ENCODE data around the gene IGSF8.

Gene IGSF8

DNA sequence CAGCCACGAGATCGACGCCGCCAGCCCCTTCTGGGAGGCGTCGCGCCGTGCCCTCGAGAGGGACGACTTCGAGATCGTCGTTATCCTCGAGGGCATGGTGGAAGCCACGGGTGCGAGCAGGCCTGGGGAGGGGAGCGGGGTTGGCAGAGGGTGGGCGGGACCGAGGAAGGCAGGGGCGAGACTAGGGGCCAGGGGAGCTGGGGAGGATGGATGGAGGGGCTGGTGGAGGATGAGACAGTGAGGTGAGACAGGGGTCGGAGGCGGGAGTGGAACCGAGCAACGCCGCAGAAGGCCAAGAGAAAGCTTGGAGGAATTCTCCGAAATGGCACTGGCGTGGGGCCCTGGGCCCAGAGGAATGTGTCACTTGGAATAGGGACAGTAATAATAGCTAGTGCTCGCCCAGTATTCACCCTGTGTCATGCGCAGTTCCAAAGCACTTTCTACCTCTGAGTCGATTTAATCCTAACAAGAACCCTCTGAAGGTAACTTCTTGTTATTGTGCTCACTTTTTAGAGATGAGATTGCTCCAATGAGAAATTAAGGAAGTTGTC, 13.6 kb downstream of the IGSF8 start:
- DNase-seq = no peak

DNA sequence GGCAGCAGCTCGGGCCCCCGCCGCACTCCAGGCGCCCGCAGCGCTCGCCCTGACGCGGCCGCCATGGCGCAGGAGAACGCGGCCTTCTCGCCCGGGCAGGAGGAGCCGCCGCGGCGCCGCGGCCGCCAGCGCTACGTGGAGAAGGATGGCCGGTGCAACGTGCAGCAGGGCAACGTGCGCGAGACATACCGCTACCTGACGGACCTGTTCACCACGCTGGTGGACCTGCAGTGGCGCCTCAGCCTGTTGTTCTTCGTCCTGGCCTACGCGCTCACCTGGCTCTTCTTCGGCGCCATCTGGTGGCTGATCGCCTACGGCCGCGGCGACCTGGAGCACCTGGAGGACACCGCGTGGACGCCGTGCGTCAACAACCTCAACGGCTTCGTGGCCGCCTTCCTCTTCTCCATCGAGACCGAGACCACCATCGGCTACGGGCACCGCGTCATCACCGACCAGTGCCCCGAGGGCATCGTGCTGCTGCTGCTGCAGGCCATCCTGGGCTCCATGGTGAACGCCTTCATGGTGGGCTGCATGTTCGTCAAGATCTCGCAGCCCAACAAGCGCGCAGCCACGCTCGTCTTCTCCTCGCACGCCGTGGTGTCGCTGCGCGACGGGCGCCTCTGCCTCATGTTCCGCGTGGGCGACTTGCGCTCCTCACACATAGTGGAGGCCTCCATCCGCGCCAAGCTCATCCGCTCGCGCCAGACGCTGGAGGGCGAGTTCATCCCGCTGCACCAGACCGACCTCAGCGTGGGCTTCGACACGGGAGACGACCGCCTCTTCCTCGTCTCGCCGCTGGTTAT, 14.2 kb downstream of the IGSF8 start:
- peak; percentile 44 to 56 (median 52) for DNase-seq

DNA sequence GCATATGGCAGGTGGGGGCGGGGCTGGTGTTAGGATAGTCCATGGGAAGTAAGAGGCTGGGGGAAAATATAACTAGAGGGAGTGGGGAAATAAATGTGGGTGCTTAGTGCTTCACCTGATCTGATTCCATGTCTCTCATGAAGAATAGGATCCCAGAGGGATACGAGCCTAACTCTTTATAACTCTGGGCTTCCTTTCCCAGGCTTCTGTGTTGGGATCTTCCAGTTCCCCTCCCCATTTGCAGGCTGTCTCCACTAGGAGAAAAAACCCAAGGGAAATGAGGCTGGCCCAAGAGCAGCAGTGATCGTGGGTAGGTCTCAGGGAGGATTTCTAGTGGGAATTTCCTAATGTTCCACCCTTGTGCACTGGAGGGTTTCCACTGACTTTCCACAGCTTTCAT, 15.5 kb downstream of the IGSF8 start:
- no peak for DNase-seq

DNA sequence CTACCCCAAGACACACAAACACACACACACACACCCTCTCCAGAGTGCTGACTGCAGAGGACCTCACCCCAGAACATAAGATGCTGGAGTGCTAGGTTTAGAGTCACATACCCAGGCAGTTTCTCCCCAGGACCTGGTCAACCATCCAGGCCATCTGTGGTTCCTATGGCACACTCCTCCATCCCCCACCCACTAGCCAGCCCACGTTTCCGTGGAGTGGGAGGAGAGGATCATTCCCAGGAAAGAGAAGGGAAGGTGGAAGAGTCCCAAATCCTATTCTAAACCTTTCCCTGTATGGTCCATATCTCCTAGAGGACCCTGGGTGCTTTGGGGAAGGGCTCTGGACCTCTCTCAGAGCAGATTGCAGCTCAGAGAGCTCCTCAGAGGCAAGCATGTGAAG, 15.9 kb downstream of the IGSF8 start:
- no peak for DNase-seq

DNA sequence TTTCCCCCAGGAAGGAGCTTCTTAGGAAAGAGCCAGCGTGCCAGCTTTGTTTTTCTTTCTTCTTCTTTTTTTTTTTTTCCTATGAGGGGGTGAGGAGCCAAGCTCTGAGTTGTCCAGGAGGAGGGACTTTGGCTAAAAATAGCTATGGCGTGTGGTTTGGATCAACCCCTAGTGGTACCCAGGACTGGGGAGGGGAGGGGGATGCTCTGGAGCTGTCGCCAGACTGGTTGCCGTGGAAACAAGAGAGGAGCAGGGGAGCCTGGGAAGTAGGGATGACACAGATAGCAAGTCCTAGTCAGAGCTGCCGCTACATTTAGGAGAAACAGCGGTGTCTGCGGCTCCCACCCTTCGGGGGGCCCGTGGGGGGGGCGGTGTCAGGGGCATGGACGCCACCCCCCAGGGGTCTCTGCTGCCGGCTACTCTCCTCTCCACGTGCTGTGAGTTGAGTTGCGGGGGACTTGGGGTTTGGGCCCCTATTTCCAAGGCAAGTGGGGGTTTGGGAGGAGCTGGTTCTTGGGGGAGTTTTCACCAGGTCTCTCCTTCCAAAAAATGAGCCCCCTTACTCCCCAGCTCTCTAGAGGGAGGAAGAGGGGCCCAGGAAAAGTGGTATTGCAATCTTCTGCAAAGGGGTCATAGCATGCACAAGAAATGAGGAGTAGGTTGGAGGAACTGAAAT, 17.0 kb downstream of the IGSF8 start, which contains the start of gene KCNJ9:
Gene KCNJ9, plus strand, starts transcription at position 278 of the 676 bp plus-strand sequence. CDS start 2,493 bp downstream, outside the sequence.
- DNase-seq = no peak

DNA sequence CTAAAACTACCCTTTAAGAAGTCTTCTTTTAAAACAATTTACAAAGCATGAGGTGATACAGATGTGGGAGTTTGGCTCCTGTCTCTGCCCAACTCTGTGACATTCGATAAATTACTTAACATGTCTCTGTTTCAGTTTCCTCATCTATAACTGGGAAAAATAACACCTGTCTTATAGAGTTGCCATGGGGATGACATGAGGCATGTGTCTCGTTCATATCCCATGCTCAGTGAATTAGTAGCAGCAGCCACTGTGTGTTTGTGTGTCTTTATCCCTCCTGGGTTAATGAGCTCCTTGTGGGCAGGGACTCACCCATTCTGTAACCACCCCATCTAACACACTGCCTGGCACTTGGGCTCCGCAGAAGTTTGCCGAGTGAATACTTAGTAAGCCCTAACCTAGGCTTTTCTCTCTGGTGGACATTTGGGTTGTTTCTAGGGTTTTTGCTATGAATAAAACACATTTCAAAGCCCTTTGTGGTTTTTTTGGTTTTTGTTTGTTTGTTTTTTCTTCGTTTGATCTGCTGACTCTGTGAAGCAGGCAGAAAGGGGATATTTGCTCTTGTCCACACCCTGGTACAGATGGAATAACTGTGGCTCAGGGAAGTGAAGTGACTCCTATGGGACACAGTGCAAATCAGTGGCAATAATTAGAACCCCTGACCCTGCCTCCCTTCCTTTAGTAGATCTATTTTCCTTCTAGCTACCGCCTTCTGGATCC, 17.9 kb downstream of the IGSF8 start:
- no peak for DNase-seq

DNA sequence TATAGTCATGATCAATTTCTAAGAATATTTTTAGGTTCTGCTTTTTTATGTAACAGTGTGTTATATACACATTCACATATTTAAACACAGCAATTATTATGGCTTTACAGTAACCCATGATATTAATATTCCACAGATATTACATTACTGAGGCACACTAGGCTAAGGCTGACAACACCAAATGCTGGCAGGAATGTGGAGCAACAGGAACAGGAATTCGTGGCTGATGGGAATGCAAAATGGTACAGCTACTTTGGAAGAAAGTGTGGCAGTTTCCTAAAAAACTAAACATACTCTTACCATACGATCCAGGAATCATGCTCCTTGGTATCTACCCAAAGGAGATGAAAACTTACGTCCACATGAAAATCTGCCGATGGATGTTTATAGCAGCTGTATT, 19.0 kb downstream of the IGSF8 start:
- DNase-seq = no peak

DNA sequence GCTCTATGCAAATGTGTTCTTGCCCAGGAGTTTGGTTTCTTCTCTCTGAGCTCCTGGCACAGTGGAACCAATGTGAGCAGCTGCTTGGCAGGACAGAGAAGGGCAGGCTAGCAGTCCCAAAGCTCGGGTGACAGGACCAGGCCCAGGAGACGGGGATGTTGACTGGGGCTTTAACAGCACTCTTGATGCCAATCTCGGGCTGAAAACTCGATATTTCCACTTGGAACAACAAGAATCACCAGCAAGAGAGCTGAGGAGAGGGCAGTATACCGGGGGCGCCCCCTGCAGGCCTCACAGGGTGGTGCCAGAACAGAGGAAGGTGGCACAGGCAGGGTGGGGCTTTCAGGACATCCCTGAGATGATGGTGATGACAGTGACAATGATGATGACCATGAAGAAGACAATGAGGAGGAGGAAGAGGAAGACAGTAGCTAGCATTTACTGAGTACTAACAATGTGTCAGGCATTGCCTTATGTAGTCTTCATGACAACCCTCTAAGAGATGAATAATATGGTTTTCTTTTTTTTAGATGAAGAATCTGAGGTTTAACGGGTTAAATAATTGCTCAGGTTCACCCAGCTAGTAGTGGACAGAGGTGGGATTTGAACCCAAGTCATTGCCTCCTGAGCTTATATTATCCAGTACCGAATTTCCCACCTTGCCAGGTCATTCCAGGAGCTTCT, 19.8 kb downstream of the IGSF8 start:
- peak in 2 of 4 experiments; percentile 23 to 33 for DNase-seq

DNA sequence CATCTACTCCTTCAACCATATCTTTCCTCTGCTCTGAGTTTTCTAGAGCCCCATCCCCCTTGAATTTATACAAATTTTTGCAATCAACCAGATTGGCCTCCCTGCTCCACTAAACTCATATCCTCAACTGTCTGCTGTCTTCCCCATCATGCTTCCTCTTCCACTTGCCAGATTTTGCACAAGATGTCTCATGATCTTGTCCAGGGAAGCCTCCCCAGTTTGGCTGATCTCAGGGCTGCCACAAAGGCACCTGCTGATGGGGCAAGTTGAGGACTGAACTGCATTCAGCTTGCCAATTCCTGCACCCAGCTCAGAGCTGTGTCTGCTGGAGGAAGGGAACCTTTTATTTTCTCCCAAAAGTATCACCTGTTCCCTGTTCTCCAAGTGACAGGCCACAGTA, 20.9 kb downstream of the IGSF8 start:
- no peak for DNase-seq

DNA sequence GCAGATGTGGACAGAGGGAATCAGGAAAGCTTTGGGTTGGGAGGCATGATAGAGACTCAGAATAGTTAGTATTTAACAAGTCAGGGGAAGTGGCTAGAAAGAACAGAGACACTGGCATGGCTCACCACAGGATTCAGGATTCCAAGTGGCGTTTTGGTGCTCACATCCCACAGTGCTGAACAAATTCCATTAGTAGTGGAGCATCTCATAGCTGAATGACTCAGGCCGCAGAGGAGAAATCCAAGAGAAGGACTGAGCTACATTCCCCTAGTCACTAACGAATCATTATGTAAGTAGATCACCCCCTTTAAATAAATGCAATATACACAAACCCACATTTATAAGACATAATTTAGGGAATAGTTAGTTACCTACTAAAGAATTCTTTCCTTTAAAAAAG, 22.1 kb downstream of the IGSF8 start:
- no peak for DNase-seq

DNA sequence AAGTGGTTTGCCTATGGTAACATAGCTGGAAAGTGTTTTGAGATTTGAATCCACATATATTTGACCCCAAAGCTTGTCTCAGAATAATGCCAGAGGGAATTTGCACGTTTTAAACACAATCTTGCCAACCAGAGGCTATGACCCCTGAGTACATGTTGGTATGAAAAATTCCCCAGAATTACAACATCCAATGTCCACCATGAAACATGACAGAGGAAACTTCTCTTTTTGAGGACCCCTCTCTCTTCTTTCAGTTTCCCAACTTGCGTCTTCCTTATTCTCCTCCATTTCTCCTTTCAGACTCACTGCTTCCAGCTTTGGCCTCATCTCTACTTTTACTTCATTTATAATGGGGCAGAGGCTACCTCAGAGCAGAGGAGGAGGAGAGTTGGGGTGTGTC, 22.6 kb downstream of the IGSF8 start:
- no peak for DNase-seq

DNA sequence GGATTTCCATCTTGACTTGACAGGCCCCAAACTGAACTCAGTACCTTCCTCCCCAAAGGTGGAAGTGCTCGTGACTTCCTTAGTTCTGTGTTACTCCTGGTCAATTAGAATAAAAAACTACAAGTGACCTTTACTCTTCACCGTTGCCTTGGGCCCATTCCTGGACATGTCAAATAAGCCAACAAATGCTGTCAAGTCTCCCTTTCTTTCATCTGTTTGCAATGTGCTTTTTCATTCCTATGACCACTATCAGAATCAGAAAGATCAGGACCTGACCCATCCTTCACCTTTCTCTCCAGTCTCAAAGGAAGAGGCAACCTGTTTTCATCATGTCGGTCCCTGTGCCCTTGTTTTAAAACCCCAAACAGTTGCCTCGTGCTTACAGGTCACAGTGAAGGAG, 23.6 kb downstream of the IGSF8 start:
- DNase-seq = no peak

DNA sequence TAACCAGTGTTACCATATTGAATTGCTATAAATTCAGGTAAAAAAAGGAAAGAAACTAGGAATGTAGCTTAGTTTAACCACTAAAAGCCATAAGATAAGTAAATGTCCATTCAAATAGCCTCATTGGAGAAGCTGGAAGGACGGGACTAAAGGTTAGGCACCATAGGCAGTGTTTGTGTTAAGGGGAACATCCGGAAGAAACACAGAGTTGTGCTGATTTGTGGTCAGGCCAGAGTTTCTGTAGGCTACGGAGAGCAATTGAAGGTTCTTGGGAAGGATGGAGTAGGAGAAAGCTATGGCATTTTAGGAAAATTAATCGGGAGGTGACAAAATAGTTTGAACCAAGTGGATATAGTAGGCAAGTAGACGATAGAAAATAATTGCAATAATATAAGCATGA, 27.1 kb downstream of the IGSF8 start:
- no peak for DNase-seq

DNA sequence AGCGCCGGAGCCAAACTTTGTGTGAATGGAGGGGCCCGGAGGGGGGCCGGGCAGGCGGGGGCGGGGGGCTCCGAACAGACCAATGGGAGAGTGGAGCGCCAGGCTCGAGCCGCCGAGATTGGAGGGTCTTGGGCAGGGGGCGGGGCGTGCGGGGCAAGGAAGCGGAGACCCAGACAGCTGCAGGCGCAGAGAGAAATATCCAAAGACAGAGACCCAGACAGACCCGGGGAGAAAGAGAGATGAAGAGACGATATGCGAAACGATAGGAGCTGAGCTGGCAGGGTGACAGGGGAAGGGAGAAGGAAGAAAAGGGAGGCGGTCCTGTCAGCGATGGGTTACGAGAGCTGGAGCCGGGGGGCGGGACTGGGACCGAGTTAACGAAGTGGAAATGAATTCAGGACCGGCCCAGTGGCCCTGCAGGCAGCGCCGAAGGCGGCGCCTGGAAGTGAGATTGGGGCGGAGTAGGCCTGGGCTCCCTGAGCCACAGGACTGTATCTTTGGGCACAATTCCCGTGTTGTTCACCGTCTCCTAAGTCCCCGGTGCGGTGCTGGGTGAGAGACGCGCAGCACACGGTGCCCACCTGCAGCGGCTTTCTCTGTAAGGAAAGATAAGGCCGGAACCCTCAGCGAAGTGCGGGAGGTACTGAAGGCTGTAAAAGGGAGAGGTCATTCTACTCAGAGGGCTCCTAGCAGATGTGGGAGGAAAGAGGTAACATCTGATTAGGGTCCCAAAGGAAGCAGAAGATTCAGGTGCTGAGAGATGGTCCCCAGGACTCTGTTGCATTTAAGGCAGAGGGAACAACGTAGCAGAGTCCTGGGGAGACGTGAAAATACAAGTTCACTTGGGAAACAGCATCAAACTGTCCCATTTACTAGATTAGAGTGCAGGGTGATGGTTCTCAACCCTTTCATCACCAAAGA, 27.9 kb downstream of the IGSF8 start:
- peak; percentile 9 to 38 (median 28) for DNase-seq

DNA sequence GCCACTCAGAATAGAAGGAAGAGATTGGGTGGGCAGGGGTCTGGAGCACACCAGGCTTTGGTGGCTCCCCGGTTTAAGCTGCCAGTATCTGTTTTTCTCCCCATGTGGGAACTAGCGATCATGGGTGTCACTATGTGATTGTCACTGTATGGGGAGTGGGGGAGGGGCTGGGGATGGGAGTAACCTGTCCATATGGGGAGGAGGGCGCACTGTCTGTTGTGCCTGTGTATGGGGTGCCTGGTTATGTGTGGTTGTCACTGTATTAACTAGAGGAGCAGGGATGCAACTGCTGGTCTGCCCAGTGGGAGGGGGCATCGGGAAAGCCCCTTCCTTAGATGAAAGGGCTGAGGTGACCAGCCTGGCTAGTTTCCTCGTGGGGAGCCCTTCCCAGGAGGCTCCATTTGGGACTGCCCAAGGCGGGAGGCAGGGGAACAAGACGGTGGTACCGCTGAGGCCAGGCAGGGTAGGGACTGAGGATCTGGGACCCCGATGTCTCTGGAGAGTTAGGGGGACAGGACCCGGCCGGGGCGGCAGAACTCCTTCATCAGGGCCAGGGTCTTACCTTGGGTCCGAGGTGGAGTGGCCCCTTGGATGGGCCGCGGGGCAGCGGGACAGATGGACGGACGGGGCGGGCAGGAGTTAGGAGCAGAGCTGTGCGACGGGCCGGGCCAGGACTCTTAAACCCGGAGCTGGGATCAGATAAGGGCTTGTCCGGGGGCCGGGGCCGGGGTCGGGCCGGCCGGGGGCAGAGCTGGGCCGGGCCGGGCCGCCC, 28.8 kb downstream of the IGSF8 start, which contains the start of gene KCNJ10:
Gene KCNJ10, minus strand, starts transcription at position 701 of the 772 bp plus-strand sequence. CDS start 27,628 bp downstream, outside the sequence.
- no peak for DNase-seq

DNA sequence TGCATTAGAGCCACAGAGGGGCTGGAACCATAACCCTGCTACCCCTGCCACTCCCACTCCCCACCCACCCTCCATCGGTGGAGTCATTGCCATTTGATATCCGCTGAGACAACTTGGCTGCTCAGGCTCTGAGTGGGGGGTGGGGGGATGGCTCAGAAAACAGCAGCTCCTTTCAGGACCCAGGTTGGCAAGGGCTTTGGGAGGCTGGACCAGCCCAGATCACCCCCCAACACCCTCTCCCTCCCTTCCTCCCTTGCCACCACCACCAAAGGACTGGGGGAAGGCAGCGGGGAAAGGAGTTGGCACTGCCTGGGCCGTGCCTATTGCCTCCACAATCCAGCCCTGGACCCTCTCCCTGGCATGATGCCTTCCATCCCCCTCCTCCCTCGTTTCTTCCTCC, 30.2 kb downstream of the IGSF8 start:
- DNase-seq = no peak

DNA sequence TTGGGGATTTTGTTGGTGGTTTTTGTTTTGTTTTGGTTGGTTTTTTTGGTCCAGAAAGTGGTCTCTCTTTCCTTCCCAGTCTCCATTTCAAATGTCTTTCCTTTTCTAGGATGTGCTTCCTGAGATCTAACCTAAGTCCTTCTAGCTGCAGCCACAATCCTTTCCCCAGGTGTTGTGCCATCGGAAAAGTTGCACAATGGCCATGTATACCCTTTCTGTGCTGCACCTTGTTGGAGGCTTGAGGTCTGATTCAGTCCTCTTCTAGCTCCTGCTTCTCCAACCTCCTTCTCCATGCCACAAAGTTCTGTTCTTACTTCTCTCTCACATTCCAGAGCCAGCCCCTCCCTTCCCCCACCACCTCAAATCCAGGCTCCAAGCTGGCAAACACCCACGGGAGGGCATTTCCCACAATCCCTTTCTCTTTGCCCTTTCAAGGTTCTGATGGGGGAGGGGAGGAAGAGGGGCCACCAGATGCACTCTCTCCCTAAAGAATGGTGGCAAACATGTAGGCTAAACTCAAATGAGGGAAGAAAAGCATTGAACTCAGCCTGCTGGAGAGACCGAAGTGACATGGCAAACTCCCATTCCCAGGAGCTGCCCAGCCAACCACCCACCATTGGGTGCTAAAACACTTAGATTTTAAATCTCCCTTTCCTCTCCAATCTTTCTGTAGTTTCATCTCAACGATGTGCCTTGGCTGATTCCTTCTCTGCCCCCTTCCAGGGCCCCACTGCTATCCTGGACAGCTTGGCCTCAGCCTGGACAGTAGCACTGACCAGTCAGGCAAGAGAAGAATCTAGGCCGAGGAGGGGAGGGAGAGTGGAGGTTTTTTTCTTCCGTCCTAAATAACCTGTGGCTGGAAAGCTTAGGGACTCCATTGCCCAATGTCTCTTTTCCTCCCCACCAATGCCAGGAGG, 31.3 kb downstream of the IGSF8 start:
- no peak for DNase-seq

DNA sequence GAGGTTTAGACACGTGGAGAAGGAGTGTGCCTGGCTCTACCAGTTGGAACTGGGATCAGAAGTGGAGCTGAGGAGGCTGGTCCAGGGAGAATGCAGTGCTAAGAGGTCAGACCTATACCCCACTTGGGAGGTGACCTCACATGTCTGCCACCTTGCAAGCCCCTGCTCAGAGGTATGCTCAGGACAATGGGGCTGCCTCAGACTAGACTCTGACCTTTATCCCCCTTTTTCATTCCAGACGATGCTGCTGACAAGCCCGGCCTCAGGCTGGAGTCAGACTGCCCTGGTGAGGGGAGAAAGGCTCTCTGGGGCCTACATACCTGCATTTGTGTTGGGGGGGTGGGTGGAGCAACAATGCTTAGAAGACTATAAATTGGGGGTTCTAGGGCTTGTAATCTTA, 33.7 kb downstream of the IGSF8 start:
- DNase-seq = no peak

DNA sequence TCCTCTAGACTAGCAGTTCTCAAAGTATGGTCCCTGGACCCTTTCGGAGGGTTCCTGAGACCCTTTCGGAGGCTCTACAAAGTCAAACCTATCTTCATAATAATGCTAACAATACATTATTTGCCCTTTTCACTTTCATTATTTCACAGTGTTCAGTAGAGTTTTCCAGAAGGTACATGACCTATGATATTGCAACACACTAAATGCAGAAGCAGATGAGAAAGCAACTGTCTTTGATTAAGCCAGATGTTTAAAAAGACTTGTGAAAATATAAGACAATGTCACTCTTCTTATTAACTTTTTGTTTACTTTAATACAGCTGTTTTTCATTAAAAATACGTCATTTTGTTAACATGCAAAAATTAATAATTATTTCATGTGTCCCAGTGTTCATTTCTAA, 34.3 kb downstream of the IGSF8 start:
- no peak for DNase-seq

DNA sequence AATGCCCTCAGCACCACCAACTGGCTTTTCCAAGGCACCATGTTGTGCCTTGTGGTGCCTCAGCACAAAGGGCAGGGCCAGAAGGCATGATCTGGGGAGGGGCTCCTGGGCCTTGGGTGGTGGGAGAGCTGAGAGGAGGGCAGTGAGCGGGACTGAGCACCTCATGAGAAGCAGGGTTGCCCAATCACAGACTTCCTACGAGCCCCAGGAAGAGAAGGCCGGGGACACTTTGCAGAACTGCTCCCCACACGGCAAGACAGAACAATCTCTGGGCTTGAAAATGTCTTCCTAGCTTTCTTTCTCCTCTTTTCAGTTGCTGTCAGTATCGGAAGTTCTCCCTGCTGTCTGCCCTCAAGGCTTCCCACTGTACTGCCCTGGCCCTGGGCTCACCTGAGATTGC, 35.2 kb downstream of the IGSF8 start:
- DNase-seq = no peak
